HG03457 (cell line): ENCODE results near the gene UBE4B.
"Not testable (repeated sequence)": the region's sequence is repeated elsewhere in the genome, so short reads cannot be mapped to it uniquely, and the experiment has no call there.

Experiments used
- ATAC-seq: cut with Tn5 transposase; IDR thresholded peaks from one replicate; pipeline ENCODE4 v1.9.1; 2021; ENCODE audit warnings: moderate number of reproducible peaks; ENCODE audit not compliant: unreplicated experiment

Gene UBE4B

DNA sequence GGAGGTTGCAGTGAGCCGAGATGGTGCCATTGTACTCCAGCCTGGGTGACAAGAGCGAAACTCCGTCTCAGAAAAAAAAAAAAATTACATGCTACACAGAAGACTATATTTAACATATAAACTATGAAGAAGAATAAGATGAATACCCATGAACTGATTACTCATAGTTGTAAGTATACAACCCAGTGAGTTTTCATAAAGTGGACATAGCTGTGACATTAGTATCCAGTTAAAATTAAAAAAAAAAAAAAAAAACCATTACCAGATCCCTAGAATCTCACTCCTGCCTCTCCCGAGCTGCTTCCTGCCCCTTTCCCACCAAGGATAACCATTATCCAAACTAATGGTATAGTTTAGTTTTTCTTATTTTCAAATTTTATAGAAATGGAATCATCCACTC lies 37.4 kb downstream of the UBE4B start:
- ATAC-seq, result no peak

DNA sequence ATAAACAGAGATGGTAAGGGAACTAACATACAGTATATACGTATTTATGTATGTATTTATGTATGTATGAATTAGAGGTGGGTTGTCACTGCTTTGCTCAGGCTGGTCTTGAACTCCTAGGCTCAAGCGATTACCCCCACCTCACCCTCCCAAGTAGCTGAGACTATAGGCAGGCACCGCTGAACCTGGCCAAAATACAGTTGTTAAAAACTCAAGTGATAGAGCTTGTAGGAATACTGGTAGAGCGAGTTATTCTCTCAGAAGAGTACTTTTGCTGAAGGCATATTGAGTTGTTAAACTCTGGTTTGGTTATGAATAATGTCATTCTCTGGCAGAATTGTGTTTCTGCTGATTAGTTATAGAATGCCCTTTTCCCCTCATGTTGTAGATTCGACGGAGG lies 38.9 kb downstream of the UBE4B start:
- ATAC-seq, result no peak

DNA sequence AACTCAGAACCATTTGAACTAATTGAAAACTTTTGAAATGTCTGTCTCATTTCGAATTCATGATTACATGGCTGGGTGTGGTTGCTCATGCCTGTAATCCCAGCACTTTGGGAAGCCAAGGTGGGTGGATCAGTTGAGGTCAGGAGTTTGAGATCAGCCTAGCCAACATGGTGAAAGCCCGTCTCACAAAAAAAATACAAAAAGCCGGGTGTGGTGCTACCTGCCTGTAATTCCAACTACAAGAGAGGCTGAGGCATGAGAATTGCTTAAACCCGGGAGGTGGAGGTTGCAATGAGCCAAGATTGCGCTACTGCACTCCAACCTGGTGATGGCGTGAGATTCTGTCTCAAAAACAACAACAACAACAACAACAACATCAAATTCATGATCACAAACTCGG lies 40.6 kb downstream of the UBE4B start:
- not testable (repeated sequence) for ATAC-seq

DNA sequence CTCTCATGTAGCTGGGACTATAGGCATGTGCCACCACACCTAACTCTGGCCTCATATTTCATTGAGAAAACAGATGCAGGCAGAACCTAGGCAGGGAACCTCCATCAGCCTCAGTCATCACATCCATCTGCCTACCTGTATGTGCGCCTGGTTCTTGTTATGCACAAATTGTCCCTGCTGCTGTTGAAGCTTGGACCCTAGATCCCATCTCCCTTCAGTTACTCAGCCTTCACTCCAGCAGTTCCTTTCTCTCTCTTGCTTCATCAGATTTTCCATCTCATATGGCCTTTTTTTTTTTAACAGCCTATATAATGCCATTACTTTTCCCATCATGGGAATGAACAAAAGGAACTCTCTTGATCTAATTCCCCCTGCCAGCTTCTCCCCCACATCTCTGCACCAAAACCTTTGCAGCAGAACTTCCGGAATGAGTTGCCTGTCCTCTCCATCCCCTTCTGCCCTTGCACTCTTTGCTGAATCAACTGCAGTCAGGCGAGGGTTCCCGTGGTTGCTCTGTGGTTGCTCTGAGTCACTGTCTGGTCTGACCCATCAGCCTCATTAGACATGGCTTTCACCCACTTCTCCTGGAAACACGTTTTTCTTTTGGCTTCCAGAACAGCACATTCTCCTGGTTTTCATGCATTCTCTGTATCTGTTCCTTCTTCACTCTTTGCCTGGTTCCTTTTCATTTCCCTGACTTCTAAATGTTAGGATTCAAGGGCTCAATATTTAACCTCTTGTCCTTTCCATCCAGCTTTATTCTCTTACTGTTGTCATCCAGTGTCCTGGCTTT lies 41.5 kb downstream of the UBE4B start:
- ATAC-seq, result no peak

DNA sequence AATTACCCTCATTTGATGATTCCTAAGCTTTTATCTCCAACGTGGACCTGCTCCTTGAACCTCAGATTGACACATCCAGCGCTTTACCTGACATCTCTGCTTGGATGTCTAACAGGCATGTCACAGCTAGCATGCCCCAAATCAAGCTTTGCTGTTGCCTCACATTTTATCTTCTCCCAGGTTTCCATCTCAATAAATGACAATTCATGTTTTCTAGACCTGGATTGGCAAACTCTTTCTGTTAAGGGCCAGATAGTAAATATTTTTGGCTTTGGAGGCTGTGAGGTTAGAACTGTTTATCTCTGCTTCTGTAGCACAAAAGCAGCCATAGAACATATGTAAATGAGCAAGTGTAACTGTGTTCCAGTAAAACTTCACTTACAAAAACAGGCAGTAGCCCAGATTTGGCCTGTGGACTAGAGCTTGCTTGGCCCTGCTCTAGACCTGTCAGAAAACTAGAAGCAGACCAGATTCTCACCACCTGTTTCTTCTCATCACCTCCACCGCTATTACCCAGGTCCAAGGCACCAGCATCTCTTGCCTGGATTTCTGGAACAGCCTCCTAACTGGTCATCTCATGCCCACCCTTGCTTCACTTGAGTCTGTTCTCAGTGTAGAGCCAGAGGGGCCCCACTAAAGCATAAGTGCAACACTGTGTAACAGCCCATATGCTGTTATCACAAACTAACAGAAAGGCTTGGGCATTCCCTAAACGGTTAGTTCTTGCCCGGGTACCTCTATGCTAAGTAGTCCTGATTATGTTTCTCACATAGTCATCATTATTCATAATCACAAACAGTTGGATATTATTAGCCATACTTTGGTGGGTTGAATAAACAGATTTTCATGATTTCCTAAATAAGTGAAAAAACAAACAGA lies 42.3 kb downstream of the UBE4B start:
- ATAC-seq, result no peak

DNA sequence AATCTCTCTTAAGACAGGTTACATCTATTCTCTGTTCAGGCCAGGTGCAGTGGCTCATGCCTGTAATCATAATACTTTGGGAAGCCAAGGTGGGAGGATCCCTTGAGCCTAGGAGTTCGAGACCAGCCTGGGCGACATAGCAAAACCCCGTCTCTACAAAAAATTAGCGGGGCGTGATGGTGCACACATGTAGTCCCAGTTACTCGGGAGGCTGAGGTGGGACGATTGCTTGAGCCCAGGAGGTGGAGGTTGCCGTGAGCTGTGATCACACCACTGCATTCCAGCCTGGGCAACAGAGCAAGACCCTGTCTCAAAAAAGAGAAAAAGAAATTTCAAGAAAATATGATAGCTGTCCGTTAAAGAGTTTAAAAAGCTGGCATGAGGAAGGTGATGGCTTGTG lies 43.0 kb downstream of the UBE4B start:
- no peak for ATAC-seq

DNA sequence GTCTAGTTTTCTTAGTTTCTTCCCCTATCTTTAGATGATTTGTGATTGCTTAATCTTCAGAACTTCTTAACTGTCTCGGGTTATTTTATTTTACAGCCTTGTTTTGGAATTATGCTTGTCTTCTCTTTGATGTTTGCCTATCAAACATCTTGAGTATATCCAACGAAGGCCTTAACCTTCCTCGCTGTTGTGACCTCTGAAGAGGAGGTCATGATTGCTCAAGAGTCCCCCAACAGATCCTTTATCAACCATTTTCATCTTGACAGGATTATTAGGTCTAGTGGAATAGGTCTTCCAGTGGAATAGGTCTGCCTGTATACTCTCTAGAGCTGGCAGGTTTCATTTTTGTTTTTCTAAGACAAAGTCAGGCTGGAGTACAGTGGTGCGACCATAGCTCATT lies 45.7 kb downstream of the UBE4B start:
- no peak for ATAC-seq

DNA sequence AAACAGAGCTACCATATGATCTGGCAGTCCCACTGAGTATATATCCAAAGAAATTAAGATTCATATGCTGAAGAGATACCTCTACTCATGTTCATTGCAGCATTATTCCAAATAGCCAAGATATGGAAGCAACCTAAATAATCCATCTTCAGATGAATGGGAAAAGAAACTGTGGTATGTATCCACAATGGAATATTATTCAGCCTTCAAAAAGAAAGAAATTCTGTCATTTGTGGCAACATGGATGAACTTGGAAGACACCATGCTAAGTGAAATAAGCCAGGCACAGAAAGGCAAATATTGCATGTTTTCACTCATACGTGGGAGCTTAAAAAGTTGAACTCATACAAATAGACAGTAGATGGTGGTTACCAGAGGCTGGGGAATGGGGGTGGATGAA lies 47.8 kb downstream of the UBE4B start:
- ATAC-seq, result no peak

DNA sequence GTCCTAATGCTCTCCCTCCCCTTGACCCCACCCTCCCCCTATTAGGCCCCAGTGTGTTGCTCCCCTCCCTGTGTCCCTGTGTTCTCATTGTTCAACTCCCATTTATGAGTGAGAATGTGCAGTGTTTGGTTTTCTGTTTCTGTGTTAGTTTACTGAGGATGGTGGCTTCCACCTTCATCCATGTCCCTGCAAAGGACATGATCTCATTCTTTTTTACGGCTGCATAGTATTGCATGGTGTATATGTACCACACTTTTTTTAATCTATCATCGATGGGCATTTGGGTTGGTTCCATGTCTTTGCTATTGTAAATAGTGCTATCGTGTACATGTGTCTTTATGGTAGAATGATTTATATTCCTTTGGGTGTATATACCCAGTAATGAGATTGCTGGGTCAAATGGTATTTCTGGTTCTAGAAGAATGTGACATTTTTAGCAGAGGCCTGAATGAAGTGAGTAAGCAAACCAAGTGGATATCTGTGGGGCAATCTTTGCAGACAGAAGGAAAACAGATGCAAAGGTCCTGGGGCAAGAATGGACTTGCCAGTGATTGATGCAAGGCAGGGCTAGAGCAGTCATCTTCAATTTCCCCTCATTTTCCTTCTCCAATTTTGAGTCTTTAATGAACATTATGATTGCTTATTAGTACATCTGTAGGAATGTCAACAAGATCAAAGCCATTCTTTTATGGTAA lies 50.2 kb downstream of the UBE4B start:
- ATAC-seq, result no peak

DNA sequence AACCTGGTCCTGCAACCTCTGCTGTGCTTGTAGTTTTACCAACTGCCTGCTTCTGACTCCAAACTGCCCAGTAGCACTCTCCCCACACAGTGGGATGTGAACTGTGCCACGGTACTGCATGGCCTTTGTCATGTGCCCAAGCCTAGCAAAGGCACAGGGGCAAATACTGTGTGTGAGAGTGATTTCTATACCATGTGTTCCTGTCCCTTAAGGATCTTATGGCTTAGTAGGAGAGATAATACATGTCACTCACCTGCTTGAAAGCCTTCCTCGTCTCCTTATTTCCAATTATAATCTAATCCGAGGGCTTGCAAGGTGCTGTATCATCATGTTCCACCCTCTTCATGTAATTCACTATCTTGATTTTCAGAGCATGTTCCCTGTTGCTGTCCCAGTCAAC lies 51.3 kb downstream of the UBE4B start:
- ATAC-seq, result no peak

DNA sequence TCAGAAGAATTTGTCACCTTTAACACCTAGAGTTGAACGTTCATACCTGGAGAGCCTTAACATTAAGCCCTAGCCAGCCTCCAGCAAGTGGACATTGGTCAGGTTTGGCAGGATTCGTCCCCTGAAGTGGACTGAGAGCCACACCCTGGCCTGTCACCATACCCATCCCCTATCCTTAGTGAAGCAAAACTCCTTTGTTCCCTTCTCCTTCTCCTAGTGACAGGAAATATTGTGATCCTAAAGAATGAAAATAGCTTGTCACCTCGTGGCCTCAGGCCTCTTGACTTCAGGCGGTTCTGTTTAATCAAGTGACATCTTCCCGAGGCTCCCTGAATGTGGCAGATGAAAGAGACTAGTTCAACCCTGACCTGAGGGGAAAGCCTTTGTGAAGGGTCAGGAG lies 52.3 kb downstream of the UBE4B start:
- no peak for ATAC-seq

DNA sequence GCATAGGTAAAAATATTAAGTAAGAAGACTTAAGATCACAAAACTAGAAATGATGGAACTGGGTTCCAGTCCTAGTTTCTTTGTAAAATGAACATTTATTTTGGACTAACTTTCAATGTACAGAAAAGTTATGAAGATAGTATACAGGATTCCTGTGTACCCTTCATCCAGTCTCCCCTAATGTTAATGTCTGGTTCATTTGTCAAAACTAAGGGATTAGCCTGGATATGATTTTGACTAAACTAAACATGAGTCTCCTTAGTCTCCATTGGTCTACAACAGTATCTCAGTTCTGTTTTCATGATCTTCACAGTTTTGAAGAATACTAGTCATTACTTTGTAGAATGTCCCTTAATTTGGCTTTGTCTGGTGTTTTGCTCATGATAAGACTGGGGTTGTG lies 54.5 kb downstream of the UBE4B start:
- no peak for ATAC-seq

DNA sequence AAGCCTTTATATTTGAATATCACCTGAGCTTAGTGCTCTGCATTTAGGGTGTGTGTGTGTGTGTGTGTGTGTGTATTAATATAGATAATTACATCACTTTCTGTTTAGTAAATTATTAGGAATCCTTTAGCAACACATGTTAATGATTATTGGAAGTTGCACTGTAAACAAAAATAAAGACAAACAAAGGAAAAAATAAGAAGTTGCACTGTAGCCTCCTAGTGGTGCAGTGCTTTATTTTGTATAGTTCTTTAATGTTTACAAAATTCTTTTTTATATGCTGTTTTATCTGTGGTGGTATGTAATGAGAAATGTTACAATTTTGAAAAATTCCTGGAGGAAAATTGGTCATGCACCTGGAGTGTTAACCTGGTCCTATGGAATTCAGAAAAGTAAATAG lies 69.2 kb downstream of the UBE4B start:
- no peak for ATAC-seq

DNA sequence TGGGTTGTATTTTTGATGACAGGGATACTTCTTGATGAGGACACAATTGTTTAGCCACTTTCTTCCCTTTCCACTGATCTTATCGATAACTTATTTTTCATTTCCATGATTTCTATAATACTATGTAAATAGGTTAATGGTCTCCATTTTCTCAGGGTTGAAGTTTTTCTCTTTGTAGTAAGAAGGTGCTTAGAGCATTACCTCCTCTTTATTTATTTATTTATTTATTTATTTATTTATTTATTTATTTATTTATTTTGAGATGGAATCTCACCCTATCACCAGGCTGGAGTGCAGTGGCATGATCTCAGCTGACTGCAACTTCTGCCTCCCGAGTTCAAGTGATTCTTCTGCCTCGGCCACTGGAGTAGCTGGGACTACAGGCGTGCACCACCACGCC lies 70.4 kb downstream of the UBE4B start:
- ATAC-seq, result no peak

DNA sequence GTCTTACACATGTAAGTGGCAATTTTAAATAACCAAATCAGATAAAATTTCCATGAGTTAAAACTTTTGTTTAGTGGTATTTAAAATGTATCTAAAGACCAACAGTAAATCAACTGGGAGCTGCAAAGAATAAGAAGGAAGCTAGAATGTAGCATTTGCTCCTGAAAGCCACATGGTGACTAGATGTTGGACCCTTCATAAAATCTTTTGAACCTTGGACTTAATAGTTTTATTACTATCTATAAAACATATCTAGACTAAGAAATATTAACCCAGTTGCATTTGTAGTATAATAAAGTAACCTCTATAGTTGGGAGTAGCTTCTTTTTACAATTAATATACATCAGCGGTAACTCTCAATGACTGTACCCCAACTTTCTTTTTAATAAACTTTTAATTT lies 72.1 kb downstream of the UBE4B start:
- ATAC-seq, result no peak

DNA sequence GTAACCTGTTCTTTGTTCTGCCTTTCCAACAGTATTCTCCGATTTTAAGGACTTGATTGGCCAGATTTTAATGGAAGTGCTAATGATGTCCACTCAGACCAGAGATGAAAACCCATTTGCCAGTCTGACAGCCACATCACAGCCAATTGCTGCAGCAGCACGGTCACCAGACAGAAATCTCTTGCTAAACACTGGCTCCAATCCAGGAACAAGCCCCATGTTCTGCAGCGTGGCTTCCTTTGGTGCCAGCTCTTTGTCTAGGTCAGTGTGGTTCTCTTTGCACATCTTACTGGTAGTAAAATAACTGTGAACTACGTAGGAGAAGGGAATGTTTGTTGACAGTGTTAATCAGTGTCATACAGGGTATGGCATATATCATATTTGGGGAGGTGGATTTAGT lies 72.7 kb downstream of the UBE4B start:
- ATAC-seq, result no peak

DNA sequence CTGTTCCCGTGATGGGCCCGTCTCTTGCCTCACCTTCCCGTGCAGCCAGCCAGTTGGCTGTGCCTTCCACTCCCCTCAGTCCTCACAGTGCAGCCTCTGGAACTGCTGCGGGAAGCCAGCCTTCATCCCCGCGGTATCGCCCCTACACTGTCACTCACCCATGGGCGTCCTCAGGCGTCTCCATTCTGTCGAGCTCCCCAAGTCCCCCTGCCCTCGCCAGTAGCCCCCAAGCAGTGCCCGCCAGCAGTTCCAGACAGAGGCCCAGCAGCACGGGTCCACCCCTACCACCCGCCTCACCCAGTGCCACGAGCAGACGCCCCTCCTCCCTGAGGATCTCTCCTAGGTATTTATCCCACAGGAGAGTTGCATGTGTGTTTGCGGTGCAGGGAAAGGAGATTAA lies 73.5 kb downstream of the UBE4B start:
- ATAC-seq, result no peak

DNA sequence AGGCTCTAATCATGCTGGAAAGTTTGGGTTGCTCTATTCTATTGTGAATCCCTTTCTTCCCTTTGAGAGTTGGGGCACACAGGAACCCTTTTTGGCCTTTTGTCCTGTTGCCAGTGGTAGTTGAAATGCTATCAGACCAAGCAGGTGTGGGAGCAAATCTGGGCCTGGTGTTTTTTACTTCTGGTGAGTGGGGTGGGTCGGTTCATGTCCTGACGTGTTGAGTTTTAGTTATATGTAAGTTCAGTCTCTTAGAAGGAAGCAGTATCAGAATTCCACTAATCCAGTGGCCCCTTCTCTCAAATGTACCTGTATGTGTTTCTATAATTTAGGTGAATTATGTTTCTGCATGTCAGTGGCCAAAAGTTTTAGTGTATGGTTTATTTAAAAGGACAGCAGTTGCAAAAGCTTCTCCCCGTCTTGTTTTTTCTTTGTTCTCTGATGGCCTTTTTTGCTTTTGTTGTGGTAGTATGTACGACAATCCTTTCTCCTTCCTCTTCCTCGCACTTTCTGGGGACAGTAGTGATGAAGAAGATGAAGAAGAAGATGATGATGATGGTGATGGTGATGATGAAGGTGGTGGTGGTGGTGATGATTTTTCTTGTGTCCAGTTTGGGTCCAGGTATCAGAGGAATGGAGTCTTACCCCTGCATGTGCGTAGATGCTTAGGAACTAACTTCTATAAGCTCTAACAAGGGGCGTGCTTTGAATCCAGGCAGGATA lies 74.2 kb downstream of the UBE4B start:
- no peak for ATAC-seq

DNA sequence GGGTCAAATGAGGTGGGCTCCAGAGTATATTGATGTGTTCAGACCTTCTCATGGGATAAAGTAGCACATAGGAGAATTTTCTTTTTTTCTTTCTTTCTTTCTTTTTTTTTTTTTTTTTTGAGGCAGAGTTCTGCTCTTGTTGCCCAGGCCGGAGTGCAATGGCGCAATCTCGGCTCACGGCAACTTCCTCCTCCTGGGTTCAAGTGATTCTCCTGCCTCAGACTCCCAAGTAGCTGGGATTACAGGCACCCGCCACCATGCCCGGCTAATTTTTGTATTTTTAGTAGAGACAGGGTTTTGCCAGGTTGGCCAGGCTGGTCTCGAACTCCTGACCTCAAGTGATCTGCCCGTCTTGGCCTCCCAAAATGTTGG lies 74.7 kb downstream of the UBE4B start:
- not testable (repeated sequence) for ATAC-seq

DNA sequence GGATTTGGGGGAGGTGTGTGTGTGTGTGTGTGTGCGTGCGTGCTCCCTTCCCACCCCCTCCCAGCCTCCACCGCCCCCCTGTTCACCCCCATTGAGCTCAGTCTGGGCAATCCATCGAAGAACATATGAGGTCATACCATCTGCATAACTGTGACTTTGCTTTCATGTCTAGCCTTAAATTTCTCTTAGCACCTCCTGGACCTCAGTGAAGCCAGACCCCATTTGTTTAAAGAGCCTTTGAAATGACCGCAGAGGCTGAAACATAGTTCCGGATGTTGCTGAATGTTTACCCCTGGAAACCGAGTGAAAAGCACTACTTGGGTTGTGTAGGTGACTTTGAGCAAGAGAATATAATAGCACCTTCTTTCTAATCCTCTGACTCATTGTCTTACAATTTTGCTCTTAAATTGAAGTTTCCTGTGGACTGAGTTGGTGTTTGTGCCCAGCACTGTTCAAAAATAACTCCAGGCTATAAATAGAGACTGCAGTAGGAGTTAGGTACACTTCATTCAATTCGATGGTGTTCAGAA lies 75.4 kb downstream of the UBE4B start:
- no peak for ATAC-seq
